MG63 (cell line): ENCODE measurements around the gene TAOK2. TPM values are rescaled to one million over a fixed set of nuclear protein-coding genes. Genes with fewer than 3 reads are reported as not detected.
"Not testable (repeated sequence)": the region's sequence is repeated elsewhere in the genome, so short reads cannot be mapped to it uniquely, and the experiment has no call there.

ENCODE experiments used
- DNase-seq: peaks from one replicate; pipeline ENCODE4 v3.0.0-alpha.2; 2020
- H3K27me3 ChIP-seq: fragments of 250-450 bp; sonication (Bioruptor Pico); 2 replicates; pipeline ENCODE4 v1.5.1; 2020; ENCODE audit warnings: mild to moderate bottlenecking, moderate library complexity
- H3K36me3 ChIP-seq: fragments of 250-450 bp; sonication (Bioruptor Pico); 2 replicates; pipeline ENCODE4 v1.5.1; 2020; ENCODE audit warnings: mild to moderate bottlenecking, moderate library complexity
- H3K4me3 ChIP-seq: fragments of 250-450 bp; sonication (Bioruptor Pico); 2 replicates; pipeline ENCODE4 v1.5.1; 2020; ENCODE audit warnings: mild to moderate bottlenecking, moderate library complexity
- H3K9me3 ChIP-seq: fragments of 250-450 bp; sonication (Bioruptor Pico); 2 replicates; pipeline ENCODE4 v1.5.1; 2020; ENCODE audit warnings: mild to moderate bottlenecking, moderate library complexity
- total RNA-seq: library from RNA; depleted of rRNA; stranded (reverse); fragments of >200 nt; shearing (Covaris generic); gene quantifications from 2 replicates; pipeline ENCODE4 v1.2.3, GENCODE V29; 2014; ENCODE audit warnings: low replicate concordance

Gene TAOK2
- total RNA-seq, 1 experiment from 2014 or later: 59.4 TPM

DNA sequence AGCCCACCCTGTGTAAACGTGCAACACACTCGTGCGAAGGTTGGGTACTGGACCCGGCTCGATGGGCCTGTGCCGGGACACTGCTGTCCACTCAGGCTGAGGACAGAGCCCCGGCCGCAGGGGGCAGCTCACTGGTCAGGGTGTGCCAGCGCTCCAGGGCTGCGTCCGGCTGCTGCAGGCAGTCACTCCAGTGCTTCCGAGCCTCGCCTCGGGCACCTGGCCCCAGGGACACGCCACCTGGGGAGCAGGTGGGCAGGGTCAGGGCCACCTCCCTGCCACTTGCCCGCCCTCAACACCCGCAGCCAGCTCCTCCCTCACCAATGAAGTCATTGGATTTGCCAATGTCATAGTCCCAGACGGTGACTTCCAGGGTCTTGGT lies 32.4 kb downstream of the TAOK2 start:
- Histone ChIP-seq H3K36me3 (peaks cover 15% of the 10 kb centered on the region), H3K4me3 (no peak overlapping the region), H3K9me3 (no peaks in the 10 kb centered on the region), H3K27me3 (no peaks in the 10 kb centered on the region)
- no peak for DNase-seq

DNA sequence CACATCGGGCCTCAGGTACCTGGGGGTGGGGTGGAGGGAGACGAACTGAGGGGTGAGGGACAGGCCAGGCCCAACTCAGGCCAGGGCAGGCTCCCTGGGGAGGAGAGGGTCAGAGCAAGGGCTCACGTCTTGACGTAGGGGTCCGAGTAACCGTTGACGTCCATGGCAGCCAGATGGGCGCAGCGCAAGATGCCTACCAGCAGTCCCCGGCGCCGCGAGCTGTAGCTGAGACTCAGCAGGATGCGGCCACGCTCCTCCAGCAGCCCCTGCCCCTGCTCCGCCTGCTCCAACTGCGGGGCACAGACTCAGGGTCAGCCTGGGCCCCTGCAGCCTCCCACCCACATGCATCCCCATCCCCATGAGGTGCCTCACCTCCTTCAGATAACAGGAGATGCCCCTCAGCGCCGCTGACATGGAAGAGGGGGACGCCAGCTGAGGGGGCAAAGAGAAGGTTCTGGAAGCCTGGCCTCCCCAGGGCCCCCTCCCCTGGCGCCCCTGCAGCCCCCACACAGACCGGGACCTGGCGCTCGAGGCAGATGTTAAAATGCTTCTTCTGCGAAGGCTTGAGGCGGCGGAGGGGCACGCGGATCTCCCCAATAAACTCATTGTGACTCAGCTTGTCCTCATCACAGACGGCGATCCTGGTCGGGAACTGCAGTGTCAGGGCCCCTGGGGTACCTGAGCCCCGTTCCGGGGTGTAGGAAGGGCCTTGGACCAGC lies 33.1 kb downstream of the TAOK2 start:
- H3K27me3 ChIP-seq: no peaks in the 10 kb centered on the region
- no peak overlapping the region for H3K4me3 ChIP-seq
- peaks cover 12% of the 10 kb centered on the region for H3K36me3 ChIP-seq
- DNase-seq: no peak
- H3K9me3 ChIP-seq: no peaks in the 10 kb centered on the region

GRCh38 chr16:30007378-30007895 lies 33.8 kb downstream of the TAOK2 start:
- no peaks in the 10 kb centered on the region for H3K9me3 ChIP-seq
- no peaks in the 10 kb centered on the region for H3K27me3 ChIP-seq
- H3K4me3 ChIP-seq: no peak overlapping the region
- H3K36me3 ChIP-seq: peaks cover 12% of the 10 kb centered on the region
- no peak for DNase-seq

DNA sequence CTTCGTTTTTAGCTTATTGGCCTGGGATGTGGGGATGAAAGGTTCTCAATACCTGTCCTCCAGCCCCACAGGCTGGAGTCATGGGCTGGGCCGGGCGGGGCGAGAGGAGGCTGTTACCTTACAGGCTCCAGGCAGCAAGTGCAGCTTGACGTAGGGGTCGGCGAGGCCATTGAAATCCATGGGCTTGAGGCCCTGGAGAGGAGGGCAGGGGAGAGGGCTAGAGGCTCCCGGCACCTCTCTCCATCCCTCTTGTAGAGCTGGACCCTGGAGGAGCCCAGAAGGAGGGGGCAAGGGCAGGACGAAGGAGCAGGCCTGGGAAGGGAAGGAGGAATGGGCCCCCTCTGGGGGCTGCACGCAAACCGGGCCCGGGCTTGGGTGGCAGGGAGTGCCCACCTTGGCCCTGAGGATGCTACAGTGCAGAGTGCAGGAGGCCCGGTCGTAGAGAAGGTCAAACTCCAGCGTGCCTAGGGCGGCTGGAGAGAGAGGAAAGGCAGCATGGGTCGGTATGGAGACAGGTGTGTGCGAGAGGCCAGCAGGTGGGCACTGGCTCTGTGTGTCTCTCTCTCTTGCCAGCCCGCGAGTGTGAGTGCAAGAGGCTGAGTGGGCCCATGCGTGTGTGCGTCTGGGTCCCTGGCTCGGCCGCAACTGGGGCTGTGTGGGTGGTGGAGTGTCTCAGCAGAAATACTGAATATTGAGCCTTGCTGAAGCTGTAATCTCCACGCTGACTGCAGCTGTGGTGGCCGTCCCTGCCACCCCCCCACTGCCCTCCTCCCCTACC lies 35.6 kb downstream of the TAOK2 start:
- no peak for DNase-seq
- Histone ChIP-seq H3K27me3 (no peaks in the 10 kb centered on the region), H3K36me3 (peaks cover 12% of the 10 kb centered on the region), H3K4me3 (no peak overlapping the region), H3K9me3 (no peaks in the 10 kb centered on the region)

GRCh38 chr16:30009990-30010843 lies 36.5 kb downstream of the TAOK2 start:
- no peak for DNase-seq
- Histone ChIP-seq H3K9me3 (no peaks in the 10 kb centered on the region), H3K27me3 (no peaks in the 10 kb centered on the region), H3K36me3 (peaks cover 8% of the 10 kb centered on the region), H3K4me3 (peak overlapping the region; percentile 43)

- H3K27me3 ChIP-seq: no peaks in the 10 kb centered on the region
- no peaks in the 10 kb centered on the region for H3K9me3 ChIP-seq
- DNase-seq: peak; percentile 46
- H3K36me3 ChIP-seq: no peaks in the 10 kb centered on the region
- peak within 1 kb of the TSS; percentile 43 for H3K4me3 ChIP-seq
These were observed 37.4 kb downstream of the TAOK2 start, which contains the start of gene DOC2A for GRCh38 chr16:30010844-30011713. Gene DOC2A, minus strand, starts transcription at chr16:30011027. Its CDS starts 805 bp downstream, at chr16:30010222.

DNA sequence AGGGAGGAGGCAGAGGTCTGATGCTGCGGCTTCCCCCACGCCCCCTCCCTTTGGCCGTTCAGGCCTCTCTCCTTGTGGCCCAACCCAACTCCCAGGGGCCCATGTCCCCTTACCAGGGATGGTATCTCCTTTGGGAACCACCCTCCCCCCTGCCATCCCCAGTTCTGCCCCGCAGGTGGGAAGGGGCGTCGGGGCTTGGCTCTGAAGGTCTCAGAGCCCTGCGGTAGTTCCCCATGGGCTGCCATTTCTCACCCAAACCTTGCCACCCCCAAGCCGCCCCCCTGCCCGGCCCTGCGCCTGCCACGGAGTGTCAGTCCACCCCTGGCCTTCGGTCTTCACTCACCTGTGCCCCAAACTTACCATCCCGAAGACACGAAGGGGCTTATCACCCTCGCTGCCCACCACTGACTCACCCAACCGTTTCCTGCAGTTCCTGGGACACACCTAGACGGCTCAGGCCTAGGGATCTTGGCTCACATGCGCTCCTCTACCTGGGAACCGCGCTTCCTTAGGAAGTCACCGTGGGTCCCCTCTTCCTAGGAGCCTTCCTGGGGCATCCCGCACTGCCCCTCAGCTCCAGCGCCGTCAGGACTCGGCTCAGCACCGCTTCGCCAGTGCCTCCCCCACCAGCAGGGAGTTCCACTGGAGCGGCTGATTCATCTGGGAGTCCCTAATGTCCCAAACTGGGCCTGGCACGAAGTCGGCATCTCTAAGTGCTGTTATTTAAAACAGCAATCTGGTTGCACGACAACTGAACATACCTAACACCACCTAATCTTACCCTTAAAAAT lies 38.2 kb downstream of the TAOK2 start:
- Histone ChIP-seq H3K4me3 (no peak overlapping the region; the same call in 1 of the 2 replicates), H3K9me3 (no peaks in the 10 kb centered on the region), H3K36me3 (no peaks in the 10 kb centered on the region), H3K27me3 (no peaks in the 10 kb centered on the region)
- no peak for DNase-seq

DNA sequence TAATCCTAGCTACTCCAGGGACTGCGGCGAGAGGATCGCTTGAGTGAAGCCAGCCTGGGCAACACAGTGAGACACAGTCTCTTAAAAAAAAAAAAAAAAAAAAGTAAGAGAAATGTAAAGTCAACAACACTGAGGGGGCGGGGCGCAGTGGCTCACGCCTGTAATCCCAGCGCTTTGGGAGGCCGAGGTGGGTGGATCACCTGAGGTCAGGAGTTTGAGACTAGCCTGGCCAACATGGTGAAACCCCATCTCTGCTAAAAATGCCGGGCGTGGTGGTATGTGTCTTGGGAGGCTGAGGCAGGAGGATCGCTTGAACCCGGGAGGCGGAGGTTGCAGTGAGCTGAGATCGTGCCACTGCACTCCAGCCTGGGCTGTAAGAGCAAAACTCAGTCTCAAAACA lies 38.9 kb downstream of the TAOK2 start:
- not testable (repeated sequence) for H3K36me3 ChIP-seq, H3K9me3 ChIP-seq, H3K4me3 ChIP-seq, DNase-seq, H3K27me3 ChIP-seq

DNA sequence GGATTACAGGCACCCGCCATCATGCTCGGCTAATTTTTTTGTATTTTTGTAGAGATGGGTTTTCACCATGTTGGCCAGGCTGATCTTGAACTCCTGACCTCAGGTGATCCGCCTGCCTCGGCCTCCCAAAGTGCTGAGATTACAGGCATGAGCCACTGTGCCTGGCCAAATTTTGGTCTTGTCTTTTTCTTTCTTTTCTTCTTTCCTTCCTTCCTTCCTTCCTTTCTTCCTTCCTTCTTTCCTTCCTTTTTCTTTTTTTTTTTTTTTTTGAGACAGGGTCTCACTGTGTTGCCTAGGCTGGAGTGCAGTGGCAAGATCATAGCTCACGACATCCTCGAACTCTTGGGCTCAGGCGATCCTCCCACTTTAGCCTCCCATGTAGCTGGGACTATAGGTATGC lies 41.8 kb downstream of the TAOK2 start:
- H3K4me3 ChIP-seq, DNase-seq, H3K36me3 ChIP-seq, H3K27me3 ChIP-seq, H3K9me3 ChIP-seq: not testable (repeated sequence)

- H3K9me3 ChIP-seq: no peaks in the 10 kb centered on the region
- DNase-seq: no peak
- H3K36me3 ChIP-seq: no peaks in the 10 kb centered on the region
- no peaks in the 10 kb centered on the region for H3K27me3 ChIP-seq
- H3K4me3 ChIP-seq: no peak overlapping the region
These were observed 43.0 kb downstream of the TAOK2 start for GRCh38 chr16:30016555-30017276.

- Histone ChIP-seq H3K9me3 (no peaks in the 10 kb centered on the region), H3K36me3 (no peaks in the 10 kb centered on the region), H3K4me3 (no peak overlapping the region), H3K27me3 (no peaks in the 10 kb centered on the region)
- DNase-seq: no peak
These were observed 43.6 kb downstream of the TAOK2 start for GRCh38 chr16:30017277-30017656.

- H3K9me3 ChIP-seq, H3K27me3 ChIP-seq, DNase-seq, H3K36me3 ChIP-seq, H3K4me3 ChIP-seq: not testable (repeated sequence)
These were observed 44.3 kb downstream of the TAOK2 start for GRCh38 chr16:30017937-30018336.

- Histone ChIP-seq H3K27me3 (no peaks in the 10 kb centered on the region), H3K9me3 (no peaks in the 10 kb centered on the region), H3K36me3 (no peaks in the 10 kb centered on the region), H3K4me3 (no peak overlapping the region)
- DNase-seq: peak; percentile 57
These were observed 45.1 kb downstream of the TAOK2 start for GRCh38 chr16:30018731-30019158.

- H3K9me3 ChIP-seq: no peaks in the 10 kb centered on the region
- H3K27me3 ChIP-seq: peaks cover 9% of the 10 kb centered on the region
- no peak within 1 kb of the TSS for H3K4me3 ChIP-seq
- DNase-seq: no peak
- H3K36me3 ChIP-seq: no peaks in the 10 kb centered on the region
These were observed 49.2 kb downstream of the TAOK2 start, which contains the start of gene C16orf92 for GRCh38 chr16:30022887-30023286. Gene C16orf92, plus strand, starts transcription at chr16:30023198. Its CDS starts 143 bp downstream, at chr16:30023341.

DNA sequence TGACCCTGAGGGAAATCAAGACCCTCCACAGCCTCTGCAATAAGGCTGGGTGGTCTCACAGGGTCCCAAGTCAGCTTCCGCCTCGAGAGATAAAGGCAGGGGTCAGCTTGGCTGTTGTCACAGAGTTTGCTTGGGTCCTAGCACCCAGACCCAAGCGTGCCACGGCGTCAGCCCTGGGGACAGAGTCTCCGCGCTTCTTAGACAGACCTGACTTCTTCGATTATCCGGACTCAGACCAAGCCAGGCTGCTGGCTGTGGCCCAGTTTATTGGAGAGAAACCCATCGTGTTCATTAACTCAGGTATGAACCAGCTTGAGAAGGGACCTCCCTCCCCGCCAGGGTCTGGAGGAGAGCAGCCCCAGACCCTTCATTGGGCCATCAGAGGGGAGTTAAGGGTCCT lies 49.9 kb downstream of the TAOK2 start:
- Histone ChIP-seq H3K36me3 (no peaks in the 10 kb centered on the region), H3K4me3 (no peak overlapping the region), H3K9me3 (no peaks in the 10 kb centered on the region), H3K27me3 (peaks cover 9% of the 10 kb centered on the region)
- no peak for DNase-seq
